GM18907 (cell line): ENCODE results near the gene OXSR1.
"Not testable (repeated sequence)": the region's sequence is repeated elsewhere in the genome, so short reads cannot be mapped to it uniquely, and the experiment has no call there.

Experiments used
- ATAC-seq: cut with Tn5 transposase; IDR thresholded peaks from one replicate; pipeline ENCODE4 v1.9.1; 2021; ENCODE audit warnings: mild to moderate bottlenecking, moderate library complexity; ENCODE audit not compliant: unreplicated experiment

Gene OXSR1

DNA sequence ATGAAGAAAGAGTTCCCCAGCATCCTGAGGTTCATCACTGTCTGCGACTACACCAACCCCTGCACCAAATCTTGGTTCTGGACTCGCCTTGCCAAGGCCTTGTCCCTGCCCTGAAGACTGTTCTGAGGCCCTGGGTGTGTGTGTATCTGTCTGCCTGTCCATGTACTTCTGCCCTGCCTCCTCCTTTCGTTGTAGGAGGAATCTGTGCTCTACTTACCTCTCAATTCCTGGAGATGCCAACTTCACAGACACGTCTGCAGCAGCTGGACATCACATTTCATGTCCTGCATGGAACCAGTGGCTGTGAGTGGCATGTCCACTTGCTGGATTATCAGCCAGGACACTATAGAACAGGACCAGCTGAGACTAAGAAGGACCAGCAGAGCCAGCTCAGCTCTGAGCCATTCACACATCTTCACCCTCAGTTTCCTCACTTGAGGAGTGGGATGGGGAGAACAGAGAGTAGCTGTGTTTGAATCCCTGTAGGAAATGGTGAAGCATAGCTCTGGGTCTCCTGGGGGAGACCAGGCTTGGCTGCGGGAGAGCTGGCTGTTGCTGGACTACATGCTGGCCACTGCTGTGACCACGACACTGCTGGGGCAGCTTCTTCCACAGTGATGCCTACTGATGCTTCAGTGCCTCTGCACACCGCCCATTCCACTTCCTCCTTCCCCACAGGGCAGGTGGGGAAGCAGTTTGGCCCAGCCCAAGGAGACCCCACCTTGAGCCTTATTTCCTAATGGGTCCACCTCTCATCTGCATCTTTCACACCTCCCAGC lies 24.0 kb upstream of the OXSR1 start:
- no peak for ATAC-seq

- ATAC-seq, result no peak
Measured at GRCh38 chr3:38141952-38142273, 23.4 kb upstream of the OXSR1 start.

DNA sequence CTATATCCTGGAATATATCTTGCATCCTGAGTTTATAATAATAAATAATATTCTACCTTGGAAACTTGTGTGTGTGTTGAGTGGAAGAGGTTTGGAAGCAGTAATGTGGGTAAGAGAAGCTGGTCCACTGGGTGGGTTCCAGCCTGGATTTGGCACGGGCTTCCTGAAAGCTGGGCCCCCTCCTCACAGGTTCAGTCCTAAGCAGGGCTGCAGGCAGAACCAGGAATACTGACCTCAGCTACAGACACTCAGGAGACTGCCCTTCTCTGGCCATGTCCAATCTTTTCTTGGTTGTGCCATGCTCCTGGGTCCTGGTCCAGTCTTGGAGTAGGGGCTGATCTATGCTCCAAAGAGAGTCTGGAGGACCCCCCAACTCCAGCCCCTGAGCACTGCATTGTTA lies 22.4 kb upstream of the OXSR1 start:
- ATAC-seq, result no peak

GRCh38 chr3:38143511-38143910 lies 21.8 kb upstream of the OXSR1 start:
- no peak for ATAC-seq

DNA sequence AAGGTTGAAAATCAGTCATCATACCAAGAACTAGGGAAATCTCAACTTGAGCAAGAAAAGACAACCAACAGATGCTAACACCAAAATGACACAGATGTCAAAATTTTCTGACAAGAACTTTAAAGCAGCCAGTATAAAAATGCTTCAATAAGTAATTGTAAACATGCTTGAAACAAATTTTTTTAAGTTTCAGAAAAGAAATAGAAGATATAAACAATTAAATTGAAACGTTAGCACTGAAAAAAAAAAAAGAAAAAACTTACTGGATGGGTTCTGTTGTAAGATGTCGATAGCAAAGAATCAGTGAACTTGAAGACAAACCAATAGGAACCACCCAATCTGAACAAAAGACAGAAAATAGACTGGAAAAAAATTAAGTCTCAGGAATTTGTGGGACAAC lies 18.8 kb upstream of the OXSR1 start:
- ATAC-seq, result no peak

DNA sequence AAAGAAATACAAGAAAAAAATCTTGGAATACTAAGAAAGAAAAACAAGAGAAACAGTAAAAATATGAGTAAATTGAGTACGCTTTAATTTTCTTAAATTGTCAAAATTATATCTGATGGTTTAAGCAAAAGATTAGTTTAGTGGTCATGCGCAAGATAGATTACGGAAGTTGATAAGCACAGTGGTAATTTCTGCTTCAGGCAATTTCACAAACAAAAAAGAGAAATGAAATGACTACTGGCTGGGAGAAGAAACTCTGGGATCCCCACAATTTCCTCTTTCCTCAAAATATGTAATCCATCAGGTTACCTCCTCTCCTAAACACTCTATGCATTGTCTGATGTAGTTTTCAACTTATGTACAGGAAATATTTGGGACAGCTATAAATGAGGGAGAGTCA lies 17.9 kb upstream of the OXSR1 start:
- ATAC-seq, result no peak

GRCh38 chr3:38148311-38148882 lies 16.9 kb upstream of the OXSR1 start:
- ATAC-seq, result no peak

GRCh38 chr3:38149708-38150107 lies 15.6 kb upstream of the OXSR1 start:
- no peak for ATAC-seq

DNA sequence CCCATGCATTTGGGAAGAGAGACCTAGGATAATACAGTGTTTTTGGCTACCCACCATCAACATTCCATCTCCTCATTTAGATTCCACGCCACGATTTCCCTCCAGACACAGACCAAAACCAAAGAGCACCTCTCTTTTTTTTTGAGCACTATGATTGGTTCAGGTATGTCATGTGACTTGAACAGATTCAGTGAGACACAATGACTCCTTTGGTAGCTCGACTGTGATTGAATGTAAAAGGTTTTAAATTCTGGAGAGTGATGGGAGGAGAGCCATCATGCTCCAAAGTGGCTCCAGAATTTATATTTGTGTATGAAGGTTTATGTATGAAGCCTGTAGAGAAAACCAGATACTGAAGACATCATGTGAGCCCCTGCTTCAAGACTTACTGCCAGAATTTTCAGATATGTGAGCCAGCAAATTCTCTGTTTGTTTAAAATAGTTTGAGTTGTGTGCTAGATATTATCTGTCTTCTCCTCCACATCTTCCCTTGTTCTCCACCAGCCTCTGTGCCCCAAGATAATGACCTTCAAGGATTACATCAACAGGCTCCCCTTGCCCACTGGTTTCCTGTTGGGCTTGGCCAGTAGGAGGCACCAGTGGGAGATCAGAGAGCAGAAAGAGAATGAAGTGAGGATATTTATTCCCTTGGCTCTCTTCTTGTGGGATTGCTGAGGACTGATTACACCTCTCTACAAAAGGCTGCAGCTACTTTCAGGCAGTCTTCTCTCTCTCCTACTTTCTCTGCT lies 14.4 kb upstream of the OXSR1 start:
- ATAC-seq, result no peak

GRCh38 chr3:38151667-38152265 lies 13.6 kb upstream of the OXSR1 start:
- ATAC-seq, result no peak

GRCh38 chr3:38152609-38153008 lies 12.7 kb upstream of the OXSR1 start:
- ATAC-seq, result no peak

GRCh38 chr3:38153221-38153620 lies 12.1 kb upstream of the OXSR1 start:
- ATAC-seq, result no peak

GRCh38 chr3:38154033-38154494 lies 11.3 kb upstream of the OXSR1 start:
- no peak for ATAC-seq

DNA sequence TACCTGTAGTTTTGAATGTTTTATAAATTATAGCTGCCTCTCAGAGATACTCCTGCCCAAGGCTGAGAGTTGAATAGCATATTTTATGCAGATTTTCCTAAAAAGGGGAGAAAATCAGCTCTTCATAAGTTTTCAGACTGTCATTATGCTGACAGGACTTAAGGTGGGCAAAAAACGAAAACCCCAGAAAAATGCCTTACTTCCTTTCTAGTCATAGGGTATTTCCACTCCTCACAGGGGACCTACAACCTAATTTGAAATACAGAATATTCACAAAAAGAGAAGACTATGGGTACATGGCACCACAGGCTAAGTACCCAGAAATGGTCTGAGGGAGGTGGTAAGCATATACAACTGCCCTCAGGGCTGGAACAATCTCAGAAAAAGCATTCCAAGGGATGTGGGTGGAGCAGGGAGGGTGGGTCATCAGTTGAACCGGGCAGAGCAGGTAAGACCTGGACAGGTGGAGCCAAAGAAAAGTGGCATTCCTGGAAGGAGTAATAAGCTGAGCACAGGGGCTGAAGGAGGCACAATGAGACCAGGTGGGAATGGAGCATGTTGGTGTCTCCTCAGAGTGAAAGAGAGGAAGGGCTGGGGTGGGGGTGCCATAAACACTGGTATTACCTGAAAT lies 10.6 kb upstream of the OXSR1 start:
- no peak for ATAC-seq

- no peak for ATAC-seq
Measured at GRCh38 chr3:38155825-38156224, 9.5 kb upstream of the OXSR1 start.

DNA sequence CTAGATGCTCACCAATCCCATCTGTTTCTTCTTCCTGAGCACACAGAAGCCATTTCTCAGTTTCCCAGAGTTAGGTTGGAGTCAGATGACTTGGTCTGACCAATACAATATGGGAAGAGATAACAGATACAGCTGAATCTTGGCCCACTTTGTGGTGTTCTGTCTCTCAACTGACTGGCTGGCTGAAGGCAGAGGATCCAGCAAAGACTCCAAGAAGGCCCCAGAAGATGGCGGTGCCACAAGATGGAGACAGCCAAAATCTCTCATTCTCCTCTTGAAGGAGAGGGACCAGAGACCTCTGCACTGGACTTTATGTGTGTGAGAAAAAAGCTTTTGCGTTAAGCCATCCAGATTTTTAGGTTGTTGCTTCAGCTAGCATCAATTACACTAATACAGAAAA lies 8.2 kb upstream of the OXSR1 start:
- no peak for ATAC-seq

DNA sequence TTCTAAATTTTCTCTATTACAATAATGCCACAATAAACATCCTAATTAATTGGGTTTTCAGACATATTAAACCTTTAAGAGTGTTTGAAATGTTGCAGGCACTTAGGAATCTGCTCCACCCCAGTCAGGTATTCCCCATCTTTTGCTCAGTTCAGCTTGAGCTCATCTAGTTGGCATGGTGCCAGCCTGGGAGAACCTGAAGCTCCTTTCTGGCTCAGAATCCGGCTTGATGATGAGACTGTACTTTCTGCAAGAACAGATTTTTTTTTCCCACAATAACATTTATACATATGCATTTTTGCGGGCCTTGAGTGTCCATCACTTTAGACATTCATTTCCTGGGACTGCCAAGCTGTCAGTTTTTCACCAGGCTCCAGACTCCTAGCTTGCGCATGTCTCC lies 7.7 kb upstream of the OXSR1 start:
- no peak for ATAC-seq

DNA sequence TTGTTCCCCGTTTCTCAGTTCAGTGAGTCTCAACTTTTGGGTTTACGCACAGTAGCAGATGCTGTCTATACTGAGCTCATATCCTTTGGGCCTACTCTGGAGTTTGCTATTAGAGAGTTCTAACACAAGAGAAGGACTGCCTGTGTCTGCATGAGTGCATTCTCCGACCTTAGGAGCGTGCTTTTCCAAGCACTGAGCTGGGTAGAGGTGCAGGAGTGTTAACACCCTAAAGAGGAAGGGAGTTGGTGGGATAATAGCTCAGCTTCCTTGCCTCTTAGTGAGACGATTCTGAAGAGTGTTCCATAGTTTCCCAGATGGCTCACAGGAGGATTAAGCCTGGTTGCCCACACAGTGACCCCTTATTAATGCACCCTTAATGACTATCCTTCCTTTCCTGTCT lies 6.9 kb upstream of the OXSR1 start:
- no peak for ATAC-seq

GRCh38 chr3:38160704-38161103 lies 4.6 kb upstream of the OXSR1 start:
- ATAC-seq, result not testable (repeated sequence)

DNA sequence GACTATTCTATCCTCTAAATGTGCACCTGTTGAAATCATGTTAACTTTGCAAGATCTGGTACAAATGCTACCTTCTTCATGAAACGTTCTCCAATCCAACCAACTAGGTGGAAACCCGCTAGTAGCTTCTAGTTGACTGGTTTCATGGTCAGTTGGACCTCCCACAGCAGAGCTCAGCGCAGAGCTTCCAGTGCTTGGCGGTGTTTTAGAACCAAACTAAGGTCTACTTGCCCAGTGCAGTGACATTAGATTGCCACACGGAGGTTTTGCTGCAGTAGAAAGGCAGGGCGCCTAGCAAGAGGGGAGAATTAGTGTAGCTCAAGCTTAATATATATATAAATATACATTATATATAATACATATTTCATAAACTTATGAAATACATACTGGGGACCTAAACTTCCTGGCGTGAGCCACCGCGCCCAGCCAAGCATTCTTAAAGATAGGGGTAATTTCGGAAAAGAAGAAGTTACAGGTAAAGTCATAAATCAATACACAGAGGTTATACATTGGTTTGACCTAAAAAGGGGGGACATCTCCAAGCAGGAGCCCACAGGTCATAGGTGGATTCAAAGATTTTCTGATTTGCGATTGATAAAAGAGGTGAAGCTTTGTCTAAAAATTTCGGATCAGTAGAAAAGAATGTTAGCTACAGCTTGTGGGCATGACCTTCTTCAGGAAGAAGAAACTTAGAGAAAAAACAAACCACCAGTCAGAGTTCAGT lies 2.1 kb upstream of the OXSR1 start:
- ATAC-seq, result no peak
